Brain pericyte (primary cell): Measurements from ENCODE around the gene PHF5A.

ENCODE experiments used
- DNase-seq: peaks from one replicate; pipeline ENCODE4 v3.0.0-alpha.2; 2012; ENCODE audit warnings: low read depth, low spot score

Gene PHF5A, protein sequence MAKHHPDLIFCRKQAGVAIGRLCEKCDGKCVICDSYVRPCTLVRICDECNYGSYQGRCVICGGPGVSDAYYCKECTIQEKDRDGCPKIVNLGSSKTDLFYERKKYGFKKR

GRCh38 chr22:41468381-41469217 lies at the start of gene PHF5A, which contains the start of gene ACO2:
PHF5A (minus strand) TSS chr22:41468692; CDS start chr22:41468653, 39 bp downstream.
ACO2 (plus strand) TSS chr22:41469117; CDS start chr22:41469147, 30 bp downstream.
- DNase-seq = peak; percentile 99

- no peak for DNase-seq
Measured at GRCh38 chr22:41518048-41518347, 49.5 kb upstream of the PHF5A start.

DNA sequence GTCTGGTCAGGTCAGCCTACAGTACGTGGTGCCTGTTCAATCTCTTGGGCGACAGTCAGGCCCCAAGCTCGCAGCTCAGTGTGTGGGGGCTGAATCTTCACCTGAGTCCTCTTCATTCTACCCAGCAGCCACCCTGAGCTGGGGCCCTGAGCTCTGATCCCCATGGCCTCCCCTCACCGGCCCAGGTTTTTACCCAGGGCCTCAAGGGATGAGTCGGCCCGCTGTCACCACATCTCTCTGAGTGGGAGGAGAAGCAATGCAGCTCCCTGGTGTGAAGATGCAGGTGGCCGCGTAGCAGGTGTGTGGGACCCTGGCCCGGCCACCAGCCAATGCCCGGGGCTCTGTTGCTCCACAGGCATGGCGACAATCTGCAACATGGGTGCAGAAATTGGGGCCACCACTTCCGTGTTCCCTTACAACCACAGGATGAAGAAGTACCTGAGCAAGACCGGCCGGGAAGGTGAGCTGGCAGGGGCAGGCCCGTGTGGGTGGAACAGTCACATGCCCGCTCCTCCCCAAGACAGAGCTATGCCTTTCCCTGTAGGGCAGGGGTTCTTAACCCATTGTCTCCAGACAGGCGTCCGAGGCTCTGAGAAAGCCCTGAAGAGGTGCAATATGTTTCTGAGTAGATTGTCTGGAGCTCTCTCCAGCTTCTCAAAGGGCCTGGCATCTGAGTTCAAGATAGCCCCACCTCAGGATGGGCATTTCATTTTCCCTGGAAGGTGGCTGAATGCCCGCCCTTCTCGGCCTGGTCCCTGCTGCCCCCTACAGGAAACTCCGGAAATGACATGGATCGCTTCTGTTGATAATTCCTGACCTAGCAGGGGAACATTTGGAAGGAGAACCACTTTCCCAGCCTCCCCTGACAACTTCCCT lies 48.9 kb upstream of the PHF5A start:
- no peak for DNase-seq

- no peak for DNase-seq
Measured at GRCh38 chr22:41516462-41516861, 48.0 kb upstream of the PHF5A start.

GRCh38 chr22:41513391-41513790 lies 44.9 kb upstream of the PHF5A start:
- no peak for DNase-seq

GRCh38 chr22:41512421-41513194 lies 44.1 kb upstream of the PHF5A start:
- peak; percentile 57 for DNase-seq

GRCh38 chr22:41511521-41511968 lies 43.1 kb upstream of the PHF5A start:
- DNase-seq = no peak

DNA sequence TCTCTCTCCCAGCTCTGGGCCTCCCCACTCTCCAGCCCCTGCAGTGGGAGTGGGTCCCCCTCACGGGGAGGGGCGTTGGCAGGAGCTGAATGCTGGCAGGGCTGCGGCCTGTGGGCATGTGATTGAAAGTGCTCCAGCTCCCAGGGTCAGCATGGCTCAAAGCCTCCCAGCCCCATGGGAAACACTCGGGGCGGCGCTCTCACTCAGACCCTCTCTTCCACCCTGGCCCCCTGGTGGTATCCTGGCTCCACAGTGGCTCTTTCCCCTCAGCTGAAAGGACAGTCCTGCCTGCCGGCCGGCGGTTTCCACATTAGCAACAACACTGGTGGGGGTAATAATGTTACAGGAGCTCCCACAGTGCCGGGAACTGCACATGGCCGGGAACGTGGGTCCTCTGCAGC lies 40.3 kb upstream of the PHF5A start:
- no peak for DNase-seq

DNA sequence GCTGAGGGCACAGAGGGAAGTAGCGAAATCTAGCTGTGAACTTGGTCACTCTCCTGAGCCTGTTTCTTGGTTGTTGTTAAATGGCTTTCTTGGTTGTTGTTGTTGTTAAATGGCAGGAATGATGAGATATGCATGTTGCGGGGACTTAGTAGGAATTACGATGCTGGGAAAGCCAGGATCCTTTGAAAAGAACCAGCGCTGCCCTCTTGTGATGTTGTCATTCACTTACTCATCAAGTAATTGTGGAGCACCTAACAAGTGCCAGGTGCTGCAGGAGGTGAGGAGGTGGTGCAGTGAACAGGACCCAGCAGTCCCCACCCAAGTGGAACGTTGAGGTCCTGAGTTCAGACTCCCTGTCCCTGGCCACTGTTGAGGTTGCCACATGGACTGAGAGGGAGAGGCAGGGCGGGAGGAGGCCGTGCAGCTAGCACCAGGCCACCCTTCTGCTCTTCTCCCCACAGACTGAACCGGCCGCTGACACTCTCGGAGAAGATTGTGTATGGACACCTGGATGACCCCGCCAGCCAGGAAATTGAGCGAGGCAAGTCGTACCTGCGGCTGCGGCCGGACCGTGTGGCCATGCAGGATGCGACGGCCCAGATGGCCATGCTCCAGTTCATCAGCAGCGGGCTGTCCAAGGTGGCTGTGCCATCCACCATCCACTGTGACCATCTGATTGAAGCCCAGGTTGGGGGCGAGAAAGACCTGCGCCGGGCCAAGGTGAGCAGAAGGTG lies 39.0 kb upstream of the PHF5A start:
- no peak for DNase-seq

- no peak for DNase-seq
Measured at GRCh38 chr22:41505511-41506220, 37.2 kb upstream of the PHF5A start.

GRCh38 chr22:41504816-41505215 lies 36.3 kb upstream of the PHF5A start:
- no peak for DNase-seq

DNA sequence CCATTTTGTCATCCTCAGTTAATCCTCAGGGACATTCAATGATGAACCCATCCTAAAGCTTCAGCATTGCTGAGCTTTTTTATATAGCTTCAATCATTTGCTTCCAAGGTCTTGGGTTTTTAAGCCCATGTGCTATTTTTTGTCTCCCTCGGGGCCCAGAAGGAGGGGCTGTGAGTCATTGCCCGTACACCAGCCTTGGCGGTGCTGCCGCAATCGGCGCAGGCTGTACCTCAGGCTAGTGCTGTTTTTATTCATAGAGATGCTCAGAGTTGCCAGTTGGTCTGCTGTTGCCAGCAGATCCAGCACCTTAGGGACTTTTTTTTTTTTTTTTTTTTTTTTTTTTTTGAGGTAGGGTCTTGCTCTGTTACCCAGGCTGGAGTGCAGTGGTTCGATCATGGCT lies 35.9 kb upstream of the PHF5A start:
- no peak for DNase-seq

DNA sequence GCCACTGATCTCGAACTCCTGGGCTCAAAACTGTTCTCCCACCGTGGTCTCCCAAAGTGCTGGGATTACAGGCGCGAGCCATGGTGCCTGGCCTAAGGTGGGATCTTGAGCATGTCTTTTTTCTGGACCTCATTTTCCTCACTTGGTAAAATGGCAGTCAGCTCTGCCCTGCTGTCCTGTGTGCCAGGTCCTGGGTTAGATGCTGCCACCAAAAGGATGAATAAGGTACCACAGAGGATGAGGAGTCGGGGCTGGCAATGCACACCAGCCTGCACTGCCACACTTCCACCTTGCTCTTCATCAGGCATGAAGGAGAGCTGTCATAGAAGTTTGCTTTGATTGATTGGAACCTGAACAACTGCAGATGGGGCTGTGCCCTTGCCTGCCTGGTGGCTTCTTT lies 32.7 kb upstream of the PHF5A start:
- DNase-seq = no peak

- DNase-seq = no peak
Measured at GRCh38 chr22:41500303-41500702, 31.8 kb upstream of the PHF5A start.

DNA sequence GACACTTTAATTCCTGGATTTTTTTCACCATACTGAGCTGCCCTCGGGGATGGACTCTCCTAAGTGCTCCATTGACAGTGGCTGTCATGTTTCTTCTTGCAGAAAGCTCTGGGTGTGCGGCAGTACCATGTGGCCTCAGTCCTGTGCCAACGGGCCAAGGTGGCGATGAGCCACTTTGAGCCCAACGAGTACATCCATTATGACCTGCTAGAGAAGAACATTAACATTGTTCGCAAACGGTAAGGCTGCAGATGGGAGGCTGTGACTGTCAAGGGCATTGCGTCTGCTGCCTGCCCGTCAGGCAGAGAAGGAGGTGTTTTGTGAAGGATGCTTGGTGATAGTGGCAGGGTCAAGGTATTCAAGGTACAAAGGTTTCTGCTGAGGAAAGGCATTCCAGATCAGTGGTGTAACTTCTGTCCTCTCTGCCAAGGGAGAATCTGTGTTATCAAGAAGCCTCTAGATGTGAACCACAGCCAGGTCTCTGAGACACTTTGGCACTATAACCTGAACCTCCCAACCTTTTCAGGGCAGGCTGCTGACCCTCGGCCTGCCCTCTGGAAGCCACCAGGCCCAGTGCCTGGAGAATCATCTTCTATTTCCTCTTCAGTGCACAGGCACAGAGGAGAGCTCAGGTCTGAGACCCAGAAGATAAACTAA lies 31.3 kb upstream of the PHF5A start:
- no peak for DNase-seq

DNA sequence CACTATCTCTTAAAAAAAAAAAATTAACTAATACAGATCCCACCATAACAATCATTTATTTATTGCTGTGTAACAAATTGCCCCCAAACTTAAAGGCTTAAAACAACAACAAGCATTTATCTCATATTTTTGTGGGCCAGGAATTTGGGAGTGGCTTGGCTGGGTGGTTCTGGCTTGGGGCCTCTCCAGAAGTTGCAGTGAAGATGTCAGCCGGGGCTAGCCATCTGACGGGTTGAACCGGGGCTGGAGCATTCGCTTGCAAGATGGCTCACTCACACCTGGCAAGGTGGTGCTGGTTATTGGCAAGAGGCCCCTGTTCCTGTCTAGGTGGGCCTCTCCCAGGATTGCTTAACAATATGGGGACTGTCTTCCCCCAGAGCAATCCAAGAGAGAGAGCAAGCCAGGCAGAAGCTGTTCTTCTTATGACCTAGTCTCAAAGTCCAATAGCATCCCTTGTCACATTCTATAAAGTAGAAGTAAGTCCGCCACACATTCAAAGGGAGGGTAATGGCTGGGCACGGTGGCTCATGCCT lies 29.9 kb upstream of the PHF5A start:
- DNase-seq = no peak

- DNase-seq = no peak
Measured at GRCh38 chr22:41491374-41492100, 23.0 kb upstream of the PHF5A start.

DNA sequence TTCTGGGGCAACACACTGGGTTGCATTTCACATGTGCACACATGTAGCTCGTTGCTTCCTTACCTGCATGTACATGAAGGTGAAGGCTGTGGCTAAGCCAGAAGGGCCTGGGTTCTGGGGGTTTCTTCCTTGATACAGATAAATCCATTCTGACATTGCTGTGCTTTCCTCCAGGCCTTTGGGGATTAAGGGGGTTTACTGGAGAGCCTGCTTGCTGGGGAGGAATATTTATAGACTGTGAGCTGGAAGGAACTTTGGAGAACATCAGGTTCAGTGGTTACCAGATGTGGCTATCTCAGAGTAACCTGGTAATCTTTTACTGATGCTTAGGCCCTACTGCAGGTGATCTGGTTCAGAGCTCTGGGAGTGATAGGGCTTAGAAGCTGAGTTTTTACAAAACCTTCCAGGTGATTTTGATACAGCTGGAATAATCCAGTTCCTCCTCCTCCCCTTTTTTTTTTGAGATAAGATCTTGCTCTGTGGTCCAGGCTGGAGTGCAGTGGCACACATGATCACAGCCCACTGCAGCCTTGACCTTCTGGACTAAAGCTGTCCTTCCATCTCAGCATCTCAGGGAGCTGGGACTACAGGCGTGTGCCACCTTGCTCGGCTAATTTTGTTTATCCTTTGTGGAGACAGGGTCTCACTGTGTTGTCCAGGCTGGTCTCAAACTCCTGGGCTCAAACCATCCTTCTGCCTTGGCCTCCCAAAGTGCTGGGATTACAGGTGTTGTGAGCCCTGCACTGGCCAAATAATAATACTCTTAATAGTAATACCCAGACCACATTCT lies 20.3 kb upstream of the PHF5A start:
- DNase-seq = no peak
